Measurements from ENCODE around the gene RHOJ. TPM values are rescaled to one million over a fixed set of nuclear protein-coding genes. Genes with fewer than 3 reads are reported as not detected.
A peak's percentile ranks its signal among the peaks of the same experiment; 100 is the strongest.
"Not testable (repeated sequence)": the region's sequence is repeated elsewhere in the genome, so short reads cannot be mapped to it uniquely, and the experiment has no call there.

Gene RHOJ
- total and polyA plus RNA-seq, 12 donors = 1.8 to 14.9 (median 5.6) TPM

- TF ChIP-seq CTCF (IDR thresholded peaks at IDR 0.05) (no peak), POLR2A (IDR thresholded peaks at IDR 0.05) (no peak)
- Histone ChIP-seq H3K4me3 (no peak overlapping the region), H3K27ac (no peak overlapping the region), H3K27me3 (peaks cover 3% of the 10 kb centered on the region), H3K4me1 (replicated peaks in 1 of 2) (no peaks in the 10 kb centered on the region), H3K9me3 (replicated peaks in 1 of 3) (no peaks in the 10 kb centered on the region), H3K36me3 (replicated peaks in 1 of 2) (no peaks in the 10 kb centered on the region)
- intact Hi-C loops (cut with DNase I) = no loop called here
- 73 to 87% (median 75%) methylated on average over 8 to 10 of the region's 10 CpGs for WGBS, 4 donors
- DNase-seq = no peak
Measured at GRCh38 chr14:63301891-63302534, 97.8 kb downstream of the RHOJ start.

- H3K27me3 ChIP-seq; intact Hi-C loops (cut with DNase I); H3K27ac ChIP-seq; H3K36me3 ChIP-seq (replicated peaks in 1 of 2); H3K4me1 ChIP-seq (replicated peaks in 1 of 2); H3K4me3 ChIP-seq; DNase-seq; H3K9me3 ChIP-seq (replicated peaks in 1 of 3): not testable (repeated sequence)
- WGBS, 4 donors = 81 to 92% (median 84%) methylated on average over 5 of the region's 5 CpGs
Measured at GRCh38 chr14:63304429-63304828, 100.2 kb downstream of the RHOJ start.

- H3K27ac ChIP-seq = no peak overlapping the region
- H3K9me3 ChIP-seq (replicated peaks in 1 of 3) = no peaks in the 10 kb centered on the region
- no peaks in the 10 kb centered on the region for H3K36me3 ChIP-seq (replicated peaks in 1 of 2)
- WGBS, 4 donors = 67 to 77% (median 70%) methylated on average over 7 of the region's 7 CpGs
- H3K27me3 ChIP-seq = no peaks in the 10 kb centered on the region
- DNase-seq = peak in 1 of 7 donors; percentile 11
- TF ChIP-seq POLR2A (IDR thresholded peaks at IDR 0.05) (no peak), CTCF (IDR thresholded peaks at IDR 0.05) (peak in 1 of 6 experiments; percentile 27)
- intact Hi-C loops (cut with DNase I) = no loop called here
- no peaks in the 10 kb centered on the region for H3K4me1 ChIP-seq (replicated peaks in 1 of 2)
- H3K4me3 ChIP-seq = no peak overlapping the region
Measured at GRCh38 chr14:63308723-63309317, 104.6 kb downstream of the RHOJ start.

GRCh38 chr14:63318835-63319234 is 114.6 kb downstream of the RHOJ start, which contains the start of gene GPHB5:
Gene GPHB5 (minus strand): TSS chr14:63318935. CDS start chr14:63317849, 1,086 bp downstream.
- H3K4me3 ChIP-seq = no peak within 1 kb of the TSS
- intact Hi-C loops (cut with DNase I) = no loop called here
- H3K9me3 ChIP-seq (replicated peaks in 1 of 3) = no peaks in the 10 kb centered on the region
- H3K36me3 ChIP-seq (replicated peaks in 1 of 2) = no peaks in the 10 kb centered on the region
- no peak within 1 kb of the TSS for H3K27ac ChIP-seq
- no peak for DNase-seq
- no peaks in the 10 kb centered on the region for H3K27me3 ChIP-seq
- TF ChIP-seq CTCF (IDR thresholded peaks at IDR 0.05) (no peak), POLR2A (IDR thresholded peaks at IDR 0.05) (no peak)
- H3K4me1 ChIP-seq (replicated peaks in 1 of 2) = no peaks in the 10 kb centered on the region

- Histone ChIP-seq H3K4me3 (no peak overlapping the region), H3K9me3 (replicated peaks in 1 of 3) (no peaks in the 10 kb centered on the region), H3K36me3 (replicated peaks in 1 of 2) (no peaks in the 10 kb centered on the region), H3K4me1 (replicated peaks in 1 of 2) (no peaks in the 10 kb centered on the region), H3K27me3 (no peaks in the 10 kb centered on the region), H3K27ac (no peak overlapping the region)
- TF ChIP-seq POLR2A (IDR thresholded peaks at IDR 0.05) = no peak
- no peak for TF ChIP-seq CTCF (IDR thresholded peaks at IDR 0.05)
- intact Hi-C loops (cut with DNase I) = no loop called here
- no peak for DNase-seq
- WGBS, 4 donors = 84 to 95% (median 94%) methylated on average over 1 of the region's 1 CpG
Measured at GRCh38 chr14:63322472-63322871, 118.2 kb downstream of the RHOJ start.
